K562 (cell line): ENCODE data around the gene CHST15. TPM values are rescaled to one million over a fixed set of nuclear protein-coding genes. Genes with fewer than 3 reads are reported as not detected.

ENCODE experiments used
- ATAC-seq: fragments of 200-7000 bp; cut with Tn5 transposase; 3 replicates; pipeline ENCODE4 v1.9.1; 2020; ENCODE audit warnings: moderate library complexity
- BruUV-seq: library from RNA; stranded (reverse); fragments of 400-500 nt; replicated peaks from 2 replicates; lab custom pipeline; 2021; lab: Mats Ljungman, UMichigan
- CTCF ChIA-PET: fragments of 300-600 bp; formaldehyde crosslinking; extraction: SDS; loops from one replicate; lab custom pipeline; 2021; ENCODE audit warnings: low intra/inter-chr PET ratio; lab: Yijun Ruan, JAX
- POLR2A ChIA-PET: fragments of 300-600, 350-650 bp; sonication (Branson Sonifier 250); formaldehyde crosslinking; extraction: SDS; loops from one replicate; lab custom pipeline; 2021; ENCODE audit warnings: antibody characterized with exemption, inconsistent platforms; lab: Yijun Ruan, JAX
- DNase-seq, 4 experiments: peaks; one replicate each; pipeline versions ENCODE4 v3.0.0 to v3.0.0-alpha.2; 2011 to 2018; ENCODE audit warnings: low spot score in 3 of 4, mixed read lengths in 3 of 4; ENCODE audit errors: extremely low read depth in 1 of 4
- FAIRE-seq: peaks from 2 replicates; lab custom pipeline; 2011; peaks lifted over from hg19 to GRCh38; lab: Jason Lieb, UNC
- H2AFZ ChIP-seq: 2 replicates; pipeline ENCODE4 v1.6.0; 2011; ENCODE audit warnings: low read depth, low read length, control low read depth, inconsistent platforms
- H3K27ac ChIP-seq: fragments of 200-600 bp; 3 replicates; pipeline ENCODE4 v1.8.0; 2011; ENCODE audit warnings: low read depth, mild to moderate bottlenecking, control low read depth, inconsistent platforms, low read length, moderate library complexity, mixed read lengths; ENCODE audit errors: extremely low read depth
- H3K27me3 ChIP-seq, 2 experiments: fragments of 300-600 bp in 1 of 2; 2 replicates in 1 of 2; 3 replicates in 1 of 2; pipeline versions ENCODE4 v1.6.0 to v1.8.0; 2011; ENCODE audit warnings: inconsistent platforms in 2 of 2, low read length in 2 of 2, mild to moderate bottlenecking in 1 of 2, mixed read lengths in 1 of 2, moderate library complexity in 1 of 2; ENCODE audit not compliant: control insufficient read depth in 2 of 2, insufficient read depth in 2 of 2
- H3K36me3 ChIP-seq: fragments of 300-600 bp; 3 replicates; pipeline ENCODE4 v1.8.0; 2011; ENCODE audit warnings: mild to moderate bottlenecking, low read length, inconsistent platforms; ENCODE audit not compliant: control insufficient read depth, insufficient read depth
- H3K4me1 ChIP-seq, 2 experiments: fragments of 200-600 bp in 1 of 2; replicated peaks in 1 of 2; 2 replicates in 1 of 2; 3 replicates in 1 of 2; pipeline versions ENCODE4 v1.5.1 to v1.8.0; 2011; ENCODE audit warnings: inconsistent platforms in 2 of 2, low read length in 2 of 2, mild to moderate bottlenecking in 1 of 2, mixed read lengths in 1 of 2, moderate library complexity in 1 of 2; ENCODE audit not compliant: control insufficient read depth in 2 of 2, insufficient read depth in 2 of 2
- H3K4me2 ChIP-seq: 2 replicates; pipeline ENCODE4 v1.6.1; 2011; ENCODE audit warnings: low read length, control low read depth, inconsistent platforms, mixed read lengths; ENCODE audit not compliant: insufficient read depth
- H3K4me3 ChIP-seq: fragments of 200-600 bp; sonication (generic), shearing (Covaris generic); 2 replicates; pipeline ENCODE4 v1.5.1; 2016; ENCODE audit warnings: control low read depth, inconsistent platforms
- H3K79me2 ChIP-seq: fragments of 200-600 bp; 3 replicates; pipeline ENCODE4 v1.8.0; 2011; ENCODE audit warnings: low read length, inconsistent platforms; ENCODE audit not compliant: control insufficient read depth, insufficient read depth
- H3K9ac ChIP-seq, 2 experiments: 2 replicates each; pipeline versions ENCODE4 v1.6.0 to v1.6.1; 2011; ENCODE audit warnings: low read depth in 2 of 2, low read length in 2 of 2, control low read depth in 1 of 2, inconsistent platforms in 1 of 2, mild to moderate bottlenecking in 1 of 2, mixed read lengths in 1 of 2; ENCODE audit not compliant: insufficient read depth in 1 of 2
- H3K9me1 ChIP-seq: one replicate; pipeline ENCODE4 v1.6.0; 2011; ENCODE audit warnings: inconsistent platforms, mild to moderate bottlenecking, low read length, moderate library complexity; ENCODE audit not compliant: control insufficient read depth, insufficient read depth
- H3K9me3 ChIP-seq: replicated peaks from 2 replicates; pipeline ENCODE4 v1.5.1; 2011; ENCODE audit warnings: low read depth, low read length, inconsistent platforms; ENCODE audit not compliant: control insufficient read depth, insufficient read depth
- H4K20me1 ChIP-seq: replicated peaks from 2 replicates; pipeline ENCODE4 v1.6.1; 2011; ENCODE audit warnings: low read length, inconsistent platforms, mixed read lengths; ENCODE audit not compliant: control insufficient read depth, insufficient read depth
- ZNF263 ChIP-seq: sonication (generic); formaldehyde crosslinking; IDR thresholded peaks from 2 replicates; pipeline ENCODE4 v1.8.0; 2022; ENCODE audit warnings: mild to moderate bottlenecking, missing genetic modification reagents, borderline replicate concordance
- WGBS: fragments of 100-300 bp; shearing (Covaris generic); methylation state at CpG from one replicate; pipeline ENCODE4 v1.1.6; 2016; ENCODE audit warnings: low coverage, mixed read lengths; ENCODE audit not compliant: insufficient coverage; ENCODE audit errors: missing lambda C conversion rate; 5-methylcytosine and 5-hydroxymethylcytosine counted together
- in situ Hi-C: fragments of 300-500 bp; cut with MboI; formaldehyde crosslinking; loops from 4 replicates; pipeline ENCODE4 v1.15.0; 2018; ENCODE audit warnings: inconsistent platforms, mixed read lengths
- intact Hi-C: fragments of 100-400 bp; cut with micrococcal nuclease; formaldehyde crosslinking; loops from 2 replicates; pipeline ENCODE4 v1.14.2; 2022
- polyA plus RNA-seq, 8 experiments: library from polyadenylated mRNA; depleted of rRNA in 4 of 8; stranded (reverse) in 5 of 8; unstranded in 3 of 8; fragments of >200 nt; fragmentation: Nextera tagmentation in 2 of 8; fragmentation: Illumina TruSeq in 1 of 8; extraction: Ambion mirVana in 2 of 8; extraction: Trizol in 1 of 8; gene quantifications; 2 replicates each; pipeline versions ENCODE4 v1.2.1 to v1.2.3, GENCODE V29; 2011 to 2014; ENCODE audit warnings: inconsistent platforms in 1 of 8, missing spikeins in 1 of 8
- total RNA-seq, 7 experiments: library from RNA; depleted of rRNA in 6 of 7; stranded (reverse); fragments of >200 nt in 6 of 7; fragmentation: Illumina TruSeq in 2 of 7; extraction: Trizol in 2 of 7; gene quantifications; 2 replicates each; pipeline versions ENCODE4 v1.2.1 to v1.2.3, GENCODE V29; 2011 to 2021; ENCODE audit warnings: low replicate concordance in 1 of 7
- TF ChIP-seq, protein P1 (sequence below): sonication (generic); IDR thresholded peaks from 2 replicates; pipeline ENCODE4 v1.6.1; 2016

CHST15 gene
- total and polyA plus RNA-seq, 9 of the 15 experiments (the other 6 are each of a cell fraction or from before 2014, with no cell fraction given), result 0.04 to 0.16 (median 0.08) TPM

GRCh38 chr10:124126145-124126982 lies 33.0 kb upstream of the CHST15 start:
- POLR2A ChIA-PET, result interaction anchor here (0.6 kb wide), 2 partner anchors 114 to 1325 kb away, joined by 3 read pairs; no protein-coding TSS in a partner anchor
- H2AFZ ChIP-seq, result no peak overlapping the region
- in situ Hi-C loops, result no loop called here

More at GRCh38 chr10:124126145-124126982, 33.0 kb upstream of the CHST15 start:
- Histone ChIP-seq H3K27me3 (peaks cover 2 to 33% of the 10 kb centered on the region in 2 experiments; a peak in 3 of 5 replicates), H3K79me2 (no peaks in the 10 kb centered on the region), H3K27ac (no peak overlapping the region), H3K9me1 (no peaks in the 10 kb centered on the region), H3K9me3 (no peaks in the 10 kb centered on the region), H3K36me3 (no peaks in the 10 kb centered on the region), H3K4me1 (no peaks in the 10 kb centered on the region), H4K20me1 (no peaks in the 10 kb centered on the region), H3K4me3 (no peak overlapping the region), H3K4me2 (no peak overlapping the region), H3K9ac (no peak overlapping the region)
- CTCF ChIA-PET, result no interaction called here
- FAIRE-seq, result no peak
- ATAC-seq, result no peak
- intact Hi-C loops, result no loop called here
- TF ChIP-seq ZNF263 (CRISPR knock-in tag), result no peak
- TF ChIP-seq, protein P1, sequence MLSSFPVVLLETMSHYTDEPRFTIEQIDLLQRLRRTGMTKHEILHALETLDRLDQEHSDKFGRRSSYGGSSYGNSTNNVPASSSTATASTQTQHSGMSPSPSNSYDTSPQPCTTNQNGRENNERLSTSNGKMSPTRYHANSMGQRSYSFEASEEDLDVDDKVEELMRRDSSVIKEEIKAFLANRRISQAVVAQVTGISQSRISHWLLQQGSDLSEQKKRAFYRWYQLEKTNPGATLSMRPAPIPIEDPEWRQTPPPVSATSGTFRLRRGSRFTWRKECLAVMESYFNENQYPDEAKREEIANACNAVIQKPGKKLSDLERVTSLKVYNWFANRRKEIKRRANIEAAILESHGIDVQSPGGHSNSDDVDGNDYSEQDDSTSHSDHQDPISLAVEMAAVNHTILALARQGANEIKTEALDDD, result 0 out of 2 replicates have a peak, but pooled peaks have one; percentile 32
- TF ChIP-seq, all 486 proteins: peak for 1
- no TSS peak for BruUV-seq
- DNase-seq, result no peak
- WGBS, result 0% methylated on average over 9 of the region's 11 CpGs
